Measurements from ENCODE around the gene PALLD. TPM values are rescaled to one million over a fixed set of nuclear protein-coding genes. Genes with fewer than 3 reads are reported as not detected.

Gene PALLD
- total and polyA plus RNA-seq, 2 of the 13 experiments (the other 11 are each of a cell fraction or from before 2014, with no cell fraction given) = 0.50 to 1.5 TPM

GRCh38 chr4:168813890-168814289, 317.0 kb downstream of the PALLD start:
- ChIA-PET POLR2A (no interaction called here), CTCF (ENCODE audit: low intra/inter-chr PET ratio, low total read pairs) (no interaction called here)
- in situ Hi-C loops (cut with HindIII; ENCODE audit: extremely low pct_ligation_motif_present, low pct_unique_long_range_greater_than_20kb) (no loop called here), intact Hi-C loops (cut with micrococcal nuclease; ENCODE audit: unreplicated experiment) (no loop called here)
- no peak overlapping the region for H2AFZ ChIP-seq (ENCODE audit: low read length)
- no peaks in the 10 kb centered on the region for H3K79me2 ChIP-seq (ENCODE audit: insufficient read depth, low read length)
- no peak for DNase-seq (ENCODE audit: low spot score)
- FAIRE-seq = no peak
- H3K27me3 ChIP-seq (ENCODE audit: control insufficient read depth in 1 of 2, insufficient read depth in 2 of 2, low read length in 2 of 2) = peaks cover 0 to 8% of the 10 kb centered on the region in 2 experiments; a peak in 1 of 5 replicates
- no peak for TF ChIP-seq KDM3A (CRISPR knock-in tag; IDR thresholded peaks at IDR 0.05; ENCODE audit: low read depth)
- TF ChIP-seq ZNF614 (CRISPR knock-in tag; IDR thresholded peaks at IDR 0.05; ENCODE audit: borderline replicate concordance) = no peak
- TF ChIP-seq ZBTB43 (CRISPR knock-in tag; conservative IDR thresholded peaks at IDR 0.05) = no peak
- TF ChIP-seq KMT2B (CRISPR knock-in tag; IDR thresholded peaks at IDR 0.05) = no peak
- no peak for TF ChIP-seq ZNF329 (CRISPR knock-in tag; IDR thresholded peaks at IDR 0.05; ENCODE audit: low read depth)
- no peak for TF ChIP-seq HMG20B (CRISPR knock-in tag; conservative IDR thresholded peaks at IDR 0.05)
- TF ChIP-seq ZNF598 (CRISPR knock-in tag; IDR thresholded peaks at IDR 0.05; ENCODE audit: borderline replicate concordance) = no peak
- TF ChIP-seq CBX1 (IDR thresholded peaks at IDR 0.05; ENCODE audit: low read depth) = no peak
- TF ChIP-seq ZNF24 (IDR thresholded peaks at IDR 0.05) = no peak
- no peak for TF ChIP-seq ZNF770 (CRISPR knock-in tag; IDR thresholded peaks at IDR 0.05)
- no peak for TF ChIP-seq ZNF256 (CRISPR knock-in tag; conservative IDR thresholded peaks at IDR 0.05)
- TF ChIP-seq DMTF1 (CRISPR knock-in tag; IDR thresholded peaks at IDR 0.05) = no peak
- no peak for TF ChIP-seq MTF2 (CRISPR knock-in tag; IDR thresholded peaks at IDR 0.05; ENCODE audit: borderline replicate concordance)
- TF ChIP-seq TFE3 (CRISPR knock-in tag; IDR thresholded peaks at IDR 0.05) = no peak
- no peak for TF ChIP-seq YY1 (IDR thresholded peaks at IDR 0.05; ENCODE audit: insufficient read depth, insufficient replicate concordance, low read depth, low read length)
- H3K9ac ChIP-seq (ENCODE audit: insufficient read depth, low read depth, low read length) = no peak overlapping the region
- H3K4me3 ChIP-seq (replicated peaks in 1 of 3; ENCODE audit: insufficient read depth in 1 of 3, low read depth in 2 of 3, low read length in 3 of 3) = no peak overlapping the region
- no TSS peak for BruUV-seq (replicated peaks)
- peaks cover 10% of the 10 kb centered on the region for H3K4me1 ChIP-seq (ENCODE audit: insufficient read depth, low read length)
- H3K9me3 ChIP-seq (ENCODE audit: low read length) = no peaks in the 10 kb centered on the region
- H4K20me1 ChIP-seq (ENCODE audit: insufficient read depth, low read length) = no peaks in the 10 kb centered on the region
- H3K36me3 ChIP-seq (replicated peaks in 1 of 2; ENCODE audit: control insufficient read depth in 1 of 2, insufficient read depth in 2 of 2, low read length in 2 of 2) = no peaks in the 10 kb centered on the region
- no peak for ATAC-seq
- WGBS (ENCODE audit: low lambda C conversion rate) = 5% methylated on average over 3 of the region's 3 CpGs
- no peak overlapping the region for H3K4me2 ChIP-seq (ENCODE audit: low read depth, low read length)
- H3K27ac ChIP-seq (ENCODE audit: extremely low read length, insufficient read depth, low read length) = no peak overlapping the region
